Measurements from ENCODE around the gene ADORA1. TPM values are rescaled to one million over a fixed set of nuclear protein-coding genes. Genes with fewer than 3 reads are reported as not detected.

Gene ADORA1
- total RNA-seq, 1 donor from 2014 or later, result not detected

GRCh38 chr1:203117611-203118575 lies 9.6 kb upstream of the ADORA1 start:
- Mint-ChIP-seq H3K36me3 (ENCODE audit: low read depth) (no peaks in the 10 kb centered on the region), H3K27me3 (ENCODE audit: insufficient read depth) (peaks cover 31% of the 10 kb centered on the region), H3K9me3 (no peaks in the 10 kb centered on the region), H3K4me1 (ENCODE audit: low read depth) (peaks cover 11% of the 10 kb centered on the region), H3K4me3 (no peak overlapping the region), H3K27ac (no peak overlapping the region)
- intact Hi-C loops (cut with micrococcal nuclease), result loop anchor here (1.0 kb wide), 1 partner anchor 98 kb away; no protein-coding TSS in a partner anchor
- DNase-seq (ENCODE audit: low spot score), result no peak

- Mint-ChIP-seq H3K4me1 (ENCODE audit: low read depth) (peaks cover 11% of the 10 kb centered on the region), H3K27me3 (ENCODE audit: insufficient read depth) (peaks cover 37% of the 10 kb centered on the region), H3K27ac (no peak overlapping the region), H3K36me3 (ENCODE audit: low read depth) (no peaks in the 10 kb centered on the region), H3K4me3 (no peak overlapping the region), H3K9me3 (no peaks in the 10 kb centered on the region)
- intact Hi-C loops (cut with micrococcal nuclease), result loop anchor here (10.0 kb wide), 1 partner anchor 324 kb away; no protein-coding TSS in a partner anchor
- no peak for DNase-seq (ENCODE audit: low spot score)
These were observed 7.0 kb upstream of the ADORA1 start for GRCh38 chr1:203120325-203121153.

DNA sequence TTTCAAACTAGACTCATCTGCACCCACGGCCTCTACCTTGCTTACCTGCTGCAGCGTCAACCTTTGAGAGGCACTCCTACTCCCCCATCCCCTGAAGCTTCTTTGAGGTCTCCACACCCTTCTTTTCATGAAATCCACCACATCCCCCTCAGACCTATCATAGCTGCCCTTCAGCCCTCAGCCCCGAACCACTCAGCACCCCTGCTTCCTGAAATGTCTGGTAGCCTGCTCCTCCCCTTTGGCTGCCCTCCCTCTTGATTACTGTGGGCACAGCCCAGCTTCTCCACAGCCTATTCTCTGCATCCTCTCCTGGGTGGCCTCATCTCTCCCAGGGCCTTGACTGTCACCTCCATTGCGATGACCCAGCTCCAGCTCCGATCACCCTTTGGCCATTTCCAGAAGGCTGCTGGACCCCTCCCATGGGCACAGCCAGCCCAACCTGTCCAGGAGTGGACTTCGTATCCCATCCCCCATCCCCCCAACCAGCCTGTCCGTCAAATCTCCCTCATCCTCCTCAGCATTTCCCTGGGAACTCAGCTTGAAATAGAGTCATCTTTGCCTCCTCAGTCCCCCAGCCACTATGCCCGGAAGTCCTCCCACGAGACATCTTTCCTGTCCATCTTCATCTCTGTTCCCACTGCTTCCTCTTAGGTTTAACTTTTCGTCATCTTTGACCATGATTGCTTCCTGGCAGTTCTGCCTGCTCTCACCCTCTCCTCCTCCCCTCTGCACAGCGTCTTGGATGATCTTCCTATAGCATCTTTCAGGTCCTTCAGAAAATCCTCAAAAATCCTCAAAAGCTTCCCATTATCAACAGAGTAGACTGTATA lies 6.1 kb upstream of the ADORA1 start:
- Mint-ChIP-seq H3K27me3 (ENCODE audit: insufficient read depth) (peaks cover 44% of the 10 kb centered on the region), H3K4me1 (ENCODE audit: low read depth) (peaks cover 11% of the 10 kb centered on the region), H3K4me3 (no peak overlapping the region), H3K9me3 (no peaks in the 10 kb centered on the region), H3K27ac (no peak overlapping the region), H3K36me3 (ENCODE audit: low read depth) (no peaks in the 10 kb centered on the region)
- DNase-seq (ENCODE audit: low spot score), result no peak
- intact Hi-C loops (cut with micrococcal nuclease), result loop anchor here (10.0 kb wide), 1 partner anchor 323 kb away; no protein-coding TSS in a partner anchor

- H3K27me3 Mint-ChIP-seq (ENCODE audit: insufficient read depth), result peaks cover 52% of the 10 kb centered on the region
- no peaks in the 10 kb centered on the region for H3K9me3 Mint-ChIP-seq
- no peak overlapping the region for H3K4me3 Mint-ChIP-seq
- intact Hi-C loops (cut with micrococcal nuclease), result loop anchor here (10.0 kb wide), 1 partner anchor 323 kb away; no protein-coding TSS in a partner anchor
- no peak overlapping the region for H3K27ac Mint-ChIP-seq
- DNase-seq (ENCODE audit: low spot score), result no peak
- H3K4me1 Mint-ChIP-seq (ENCODE audit: low read depth), result peaks cover 16% of the 10 kb centered on the region
- no peaks in the 10 kb centered on the region for H3K36me3 Mint-ChIP-seq (ENCODE audit: low read depth)
These were observed 5.4 kb upstream of the ADORA1 start for GRCh38 chr1:203122159-203122558.

GRCh38 chr1:203124011-203124410 lies 3.5 kb upstream of the ADORA1 start:
- no peak for DNase-seq (ENCODE audit: low spot score)
- Mint-ChIP-seq H3K27ac (no peak overlapping the region), H3K9me3 (no peaks in the 10 kb centered on the region), H3K4me3 (no peak overlapping the region), H3K4me1 (ENCODE audit: low read depth) (peaks cover 19% of the 10 kb centered on the region), H3K27me3 (ENCODE audit: insufficient read depth) (peaks cover 52% of the 10 kb centered on the region), H3K36me3 (ENCODE audit: low read depth) (no peaks in the 10 kb centered on the region)
- intact Hi-C loops (cut with micrococcal nuclease), result loop anchor here (10.0 kb wide), 1 partner anchor 321 kb away; no protein-coding TSS in a partner anchor

GRCh38 chr1:203124546-203125317 lies 2.8 kb upstream of the ADORA1 start:
- DNase-seq (ENCODE audit: low spot score), result no peak
- Mint-ChIP-seq H3K4me1 (ENCODE audit: low read depth) (peaks cover 19% of the 10 kb centered on the region), H3K9me3 (no peaks in the 10 kb centered on the region), H3K4me3 (no peak overlapping the region), H3K36me3 (ENCODE audit: low read depth) (no peaks in the 10 kb centered on the region), H3K27ac (no peak overlapping the region), H3K27me3 (ENCODE audit: insufficient read depth) (peaks cover 55% of the 10 kb centered on the region)
- intact Hi-C loops (cut with micrococcal nuclease), result loop anchor here (10.0 kb wide), 1 partner anchor 320 kb away; no protein-coding TSS in a partner anchor

- no peak for DNase-seq (ENCODE audit: low spot score)
- Mint-ChIP-seq H3K4me1 (ENCODE audit: low read depth) (peaks cover 14% of the 10 kb centered on the region), H3K27ac (no peak overlapping the region), H3K4me3 (no peak overlapping the region), H3K27me3 (ENCODE audit: insufficient read depth) (peaks cover 43% of the 10 kb centered on the region), H3K36me3 (ENCODE audit: low read depth) (no peaks in the 10 kb centered on the region), H3K9me3 (no peaks in the 10 kb centered on the region)
- intact Hi-C loops (cut with micrococcal nuclease), result loop anchor here (10.0 kb wide), 1 partner anchor 318 kb away; no protein-coding TSS in a partner anchor
These were observed 1.2 kb upstream of the ADORA1 start for GRCh38 chr1:203126151-203126865.

GRCh38 chr1:203126866-203127665 lies 460 bp upstream of the ADORA1 start:
- DNase-seq (ENCODE audit: low spot score), result no peak
- Mint-ChIP-seq H3K27me3 (ENCODE audit: insufficient read depth) (peaks cover 37% of the 10 kb centered on the region), H3K4me3 (peak overlapping the region; percentile 71), H3K36me3 (ENCODE audit: low read depth) (no peaks in the 10 kb centered on the region), H3K27ac (no peak overlapping the region), H3K4me1 (ENCODE audit: low read depth) (peaks cover 7% of the 10 kb centered on the region), H3K9me3 (no peaks in the 10 kb centered on the region)
- intact Hi-C loops (cut with micrococcal nuclease), result loop anchor here (10.0 kb wide), 1 partner anchor 318 kb away; no protein-coding TSS in a partner anchor

DNA sequence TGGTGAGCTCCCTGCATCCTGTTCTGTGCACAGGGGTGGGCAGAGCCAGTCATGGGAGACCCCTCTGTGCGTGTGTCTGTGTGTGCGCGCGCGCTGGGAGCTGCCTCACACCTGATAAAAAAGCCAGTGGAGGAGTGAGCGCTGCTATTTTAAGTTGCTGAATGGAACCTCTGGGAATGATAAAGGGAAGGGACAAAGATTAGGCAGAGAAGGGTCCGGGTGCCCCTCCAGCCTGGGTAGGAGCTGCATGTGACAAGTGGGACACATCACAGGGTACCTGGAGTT lies 847 bp downstream of the ADORA1 start:
- Mint-ChIP-seq H3K36me3 (ENCODE audit: low read depth) (no peaks in the 10 kb centered on the region), H3K4me1 (ENCODE audit: low read depth) (peaks cover 7% of the 10 kb centered on the region), H3K27ac (no peak overlapping the region), H3K4me3 (no peak overlapping the region), H3K9me3 (no peaks in the 10 kb centered on the region), H3K27me3 (ENCODE audit: insufficient read depth) (peaks cover 32% of the 10 kb centered on the region)
- DNase-seq (ENCODE audit: low spot score), result no peak
- intact Hi-C loops (cut with micrococcal nuclease), result loop anchor here (10.0 kb wide), 1 partner anchor 316 kb away; no protein-coding TSS in a partner anchor

DNA sequence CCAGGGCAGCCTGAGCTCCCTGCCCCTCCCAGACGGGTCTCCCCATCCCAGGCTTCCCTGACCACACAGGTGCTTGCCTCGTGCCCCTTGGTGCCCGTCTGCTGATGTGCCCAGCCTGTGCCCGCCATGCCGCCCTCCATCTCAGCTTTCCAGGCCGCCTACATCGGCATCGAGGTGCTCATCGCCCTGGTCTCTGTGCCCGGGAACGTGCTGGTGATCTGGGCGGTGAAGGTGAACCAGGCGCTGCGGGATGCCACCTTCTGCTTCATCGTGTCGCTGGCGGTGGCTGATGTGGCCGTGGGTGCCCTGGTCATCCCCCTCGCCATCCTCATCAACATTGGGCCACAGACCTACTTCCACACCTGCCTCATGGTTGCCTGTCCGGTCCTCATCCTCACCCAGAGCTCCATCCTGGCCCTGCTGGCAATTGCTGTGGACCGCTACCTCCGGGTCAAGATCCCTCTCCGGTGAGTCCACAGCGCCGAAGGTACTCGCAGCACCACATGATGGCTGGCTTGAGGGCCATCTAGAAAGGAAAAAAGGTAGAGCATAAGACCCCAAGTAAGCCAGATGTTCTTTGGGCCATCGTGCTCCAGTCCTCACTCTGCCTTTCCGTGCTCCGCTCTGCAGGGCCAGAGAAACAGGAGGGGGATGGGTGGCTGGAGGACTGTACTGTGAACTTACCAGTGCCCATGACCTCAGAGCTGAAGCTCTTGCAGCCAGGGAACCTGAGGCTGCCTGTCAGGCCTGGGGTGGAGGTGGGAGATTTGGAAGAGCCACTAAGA lies 1.4 kb downstream of the ADORA1 start:
- Mint-ChIP-seq H3K36me3 (ENCODE audit: low read depth) (no peaks in the 10 kb centered on the region), H3K27ac (no peak overlapping the region), H3K9me3 (no peaks in the 10 kb centered on the region), H3K4me1 (ENCODE audit: low read depth) (peaks cover 7% of the 10 kb centered on the region), H3K27me3 (ENCODE audit: insufficient read depth) (peaks cover 30% of the 10 kb centered on the region), H3K4me3 (no peak overlapping the region)
- intact Hi-C loops (cut with micrococcal nuclease), result loop anchor here (10.0 kb wide), 1 partner anchor 316 kb away; no protein-coding TSS in a partner anchor
- no peak for DNase-seq (ENCODE audit: low spot score)

All from activated T-helper 1 cell treated with anti-CD3 and anti-CD28 coated beads, Interleukin-12 subunit alpha, Interleukin-12 subunit beta, Interleukin-2, Interleukin-4 antibody, amounts not matched to agents 30 ng/mL and 10 ng/mL and 1 ng/mL, durations not matched to agents 14 hours and 24 hours and 36 hours (primary cell).